Cerebellar cortex (tissue), 1 donor: ENCODE results near the gene DGCR6L.
"Not testable (repeated sequence)": the region's sequence is repeated elsewhere in the genome, so short reads cannot be mapped to it uniquely, and the experiment has no call there.

ENCODE experiments used
- DNase-seq: peaks from one replicate; pipeline ENCODE4 v3.0.0-alpha.2; 2015; ENCODE audit warnings: low spot score

The DGCR6L gene

GRCh38 chr22:20308806-20309650 lies 10.8 kb downstream of the DGCR6L start:
- DNase-seq: not testable (repeated sequence)

GRCh38 chr22:20307448-20308447 lies 12.1 kb downstream of the DGCR6L start:
- not testable (repeated sequence) for DNase-seq

GRCh38 chr22:20306646-20307447 lies 13.0 kb downstream of the DGCR6L start:
- not testable (repeated sequence) for DNase-seq

GRCh38 chr22:20305894-20306645 lies 13.8 kb downstream of the DGCR6L start:
- no peak for DNase-seq

GRCh38 chr22:20305230-20305893 lies 14.5 kb downstream of the DGCR6L start:
- DNase-seq: not testable (repeated sequence)

GRCh38 chr22:20304646-20305045 lies 15.2 kb downstream of the DGCR6L start:
- no peak for DNase-seq

GRCh38 chr22:20303229-20303534 lies 16.7 kb downstream of the DGCR6L start:
- not testable (repeated sequence) for DNase-seq

GRCh38 chr22:20302438-20303228 lies 17.2 kb downstream of the DGCR6L start:
- no peak for DNase-seq

DNA sequence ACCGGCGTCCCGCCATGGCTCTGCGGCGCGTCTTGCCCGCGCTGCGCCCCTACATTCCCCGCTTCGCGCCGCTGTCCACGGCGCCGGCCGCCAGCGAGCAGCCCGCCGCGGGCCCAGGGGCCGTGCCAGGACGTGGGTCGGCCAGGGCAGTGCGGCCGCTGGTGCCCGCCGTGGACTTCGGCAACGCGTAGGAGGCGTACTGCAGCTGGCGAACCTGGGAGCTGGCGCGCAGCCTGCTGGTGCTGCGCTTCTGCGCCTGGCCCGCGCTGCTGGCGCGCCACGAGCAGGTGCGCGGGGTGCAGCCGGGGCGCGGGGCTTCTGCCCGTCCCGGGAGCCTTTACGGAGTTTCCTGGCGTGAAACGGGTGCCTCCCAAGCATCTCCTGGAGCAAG lies 20.1 kb downstream of the DGCR6L start:
- DNase-seq: no peak

DNA sequence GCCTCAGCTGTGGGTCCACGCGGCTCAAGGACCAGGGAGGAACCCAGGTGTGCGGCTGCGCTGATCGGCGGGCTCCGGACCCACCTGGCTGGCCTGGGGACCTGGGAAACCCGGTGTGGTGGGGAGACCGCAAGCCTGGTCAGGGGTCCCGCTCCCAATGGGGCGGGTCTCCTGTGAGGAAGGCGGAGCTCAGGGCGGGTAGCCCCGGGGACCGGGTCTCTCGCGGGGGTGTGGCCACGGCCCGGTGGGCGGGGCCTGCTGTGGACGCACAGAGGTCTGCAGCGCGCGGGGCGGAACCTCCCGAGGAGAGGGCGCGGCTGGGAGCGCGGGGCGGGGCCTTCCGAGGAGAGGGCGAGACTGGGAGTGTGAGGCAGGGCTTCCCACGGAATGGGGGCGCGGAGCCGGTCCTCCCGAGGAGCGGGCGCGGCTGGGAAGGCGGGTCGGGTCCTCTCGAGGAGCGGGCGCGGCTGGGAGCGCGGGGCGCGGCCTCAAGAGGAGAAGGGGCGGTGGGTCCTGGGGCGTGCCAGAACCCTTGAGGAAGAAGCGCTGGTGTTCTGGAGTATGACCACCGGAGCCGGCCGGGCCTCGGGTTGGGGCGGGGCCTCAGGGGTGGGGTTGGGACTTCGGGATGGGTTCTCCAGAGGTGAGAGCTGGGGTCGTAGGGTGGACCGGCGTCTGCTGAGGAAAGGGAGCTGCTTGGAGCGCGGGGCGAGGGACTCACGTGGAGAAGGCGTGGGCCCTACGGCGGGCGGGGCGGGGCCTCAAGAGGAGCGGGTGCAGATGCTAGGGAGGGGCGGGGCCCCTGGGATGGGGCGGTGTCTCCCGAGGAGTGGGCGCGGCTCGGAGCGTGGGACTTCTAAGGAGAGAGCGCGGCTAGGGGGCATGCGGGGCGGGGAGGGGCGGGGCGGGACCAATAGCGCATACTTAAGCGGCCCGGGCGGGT lies 20.8 kb downstream of the DGCR6L start:
- DNase-seq: peak; percentile 69

GRCh38 chr22:20298110-20298802 lies 21.6 kb downstream of the DGCR6L start:
- DNase-seq: no peak

DNA sequence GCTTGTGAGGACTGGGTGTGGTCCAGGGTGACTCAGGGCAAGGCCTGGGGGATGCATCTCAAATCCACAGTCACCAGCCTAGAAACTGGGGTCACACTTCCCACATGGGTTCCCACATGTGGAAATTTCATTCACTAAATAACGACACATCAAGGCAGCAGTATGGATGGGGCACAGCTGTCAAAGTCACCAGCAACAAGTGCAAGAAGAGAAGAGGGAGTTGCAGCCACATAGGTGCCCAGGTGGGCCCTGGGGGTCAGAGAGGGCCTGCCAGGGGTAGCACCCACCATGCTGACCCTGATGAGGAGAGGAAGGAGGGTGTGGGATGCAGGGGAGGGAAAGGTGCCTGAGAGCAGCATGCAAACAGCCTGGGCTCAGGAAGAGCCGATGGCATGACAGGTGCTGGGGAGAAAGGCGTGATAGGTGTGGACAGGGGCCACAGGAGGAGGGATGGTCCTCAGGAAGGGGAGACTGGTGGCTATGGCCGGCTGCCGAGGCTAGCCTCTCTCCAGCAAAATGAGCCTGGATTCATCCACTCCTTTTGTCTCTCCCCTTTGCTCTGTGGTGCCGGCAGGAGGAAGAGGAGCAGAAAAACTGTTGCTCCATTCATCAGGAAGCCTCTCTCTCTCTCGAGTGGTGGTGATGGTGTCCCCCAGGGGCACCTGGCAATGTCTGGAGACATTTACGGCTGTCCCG lies 22.3 kb downstream of the DGCR6L start:
- DNase-seq: no peak

GRCh38 chr22:20296598-20296997 lies 23.3 kb downstream of the DGCR6L start:
- no peak for DNase-seq

- DNase-seq: no peak
These were observed 24.4 kb downstream of the DGCR6L start for GRCh38 chr22:20295262-20296064.

- DNase-seq: no peak
These were observed 27.1 kb downstream of the DGCR6L start for GRCh38 chr22:20292673-20293232.

DNA sequence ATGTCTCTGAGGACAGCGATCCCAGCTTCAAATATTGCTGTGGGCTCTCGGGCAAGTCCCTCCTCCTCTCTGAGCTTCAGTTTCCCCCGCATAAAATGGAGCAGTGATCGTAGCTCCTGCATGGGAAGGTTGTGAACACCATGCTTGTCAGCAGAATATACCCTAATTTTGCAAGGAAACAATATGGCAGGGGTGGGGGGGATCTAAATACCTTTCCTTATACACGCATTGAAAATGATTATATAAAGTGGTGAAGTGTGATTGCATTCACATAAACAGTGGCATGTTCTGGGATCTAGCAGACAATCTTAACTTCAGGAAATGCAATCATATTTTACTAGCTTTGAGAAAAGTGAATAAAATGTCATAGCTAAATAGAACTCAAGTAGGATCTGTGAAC lies 27.8 kb downstream of the DGCR6L start:
- no peak for DNase-seq
